GM12892 (cell line): Measurements from ENCODE around the gene INSYN2B.

ENCODE experiments used
- DNase-seq: peaks from one replicate; pipeline ENCODE4 v3.0.0; 2011; ENCODE audit not compliant: insufficient read length
- FAIRE-seq: peaks from 2 replicates; lab custom pipeline; 2011; peaks lifted over from hg19 to GRCh38; lab: Jason Lieb, UNC
- POLR2A ChIP-seq: IDR thresholded peaks from 2 replicates; pipeline ENCODE4 v1.6.1; 2011; ENCODE audit warnings: low read depth, low read length, control low read depth
- POLR2AphosphoS5 ChIP-seq: IDR thresholded peaks from 2 replicates; pipeline ENCODE4 v1.6.1; 2011; ENCODE audit warnings: low read depth, low read length, control low read depth
- TAF1 ChIP-seq: IDR thresholded peaks from 2 replicates; pipeline ENCODE4 v1.6.1; 2011; ENCODE audit warnings: low read depth, mild to moderate bottlenecking, control low read depth, low read length, borderline replicate concordance

INSYN2B gene

DNA sequence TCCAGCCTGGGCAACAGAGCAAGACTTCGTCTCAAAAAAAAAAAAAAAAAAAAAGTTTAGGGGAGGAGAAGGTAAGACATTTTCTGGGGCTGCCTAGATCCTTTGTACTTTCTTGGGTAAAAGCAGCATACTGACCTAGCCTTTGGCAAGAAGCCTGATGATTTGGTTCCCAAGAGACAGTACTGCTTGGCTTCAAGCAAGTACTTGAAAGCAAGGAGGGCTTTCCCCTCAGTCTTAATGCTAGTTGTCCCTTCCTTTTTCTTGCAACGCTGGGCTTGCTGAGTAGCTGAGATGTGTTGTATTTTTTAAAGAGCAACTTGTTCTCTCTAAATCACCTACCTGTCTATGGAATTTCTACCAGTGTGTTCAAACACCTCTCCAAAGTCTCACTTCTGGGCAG, 76.2 kb downstream of the INSYN2B start:
- DNase-seq (no peak), FAIRE-seq (peak; percentile 48)
- TF ChIP-seq TAF1 (no peak), POLR2A (no peak), POLR2AphosphoS5 (no peak)

DNA sequence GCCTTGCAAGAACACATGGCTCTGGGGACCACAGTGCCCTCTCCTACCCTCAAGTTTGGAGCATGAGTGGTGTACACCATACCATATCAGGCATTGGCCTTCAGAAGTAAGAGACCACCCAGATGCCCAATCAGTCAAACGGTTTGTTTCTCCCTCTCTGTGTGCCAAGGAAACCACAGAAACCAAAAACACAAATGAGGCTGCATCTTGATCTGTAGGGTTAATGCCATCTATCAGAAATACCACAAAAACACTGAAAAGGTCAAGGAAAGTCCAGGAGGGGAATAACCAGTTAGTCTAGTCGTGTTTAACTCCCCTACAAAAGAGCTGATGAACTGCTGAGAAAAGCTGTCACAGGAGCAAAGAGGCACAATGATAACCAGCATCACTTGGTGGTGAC, 78.4 kb downstream of the INSYN2B start:
- DNase-seq = no peak
- no peak for TF ChIP-seq POLR2A
- TF ChIP-seq POLR2AphosphoS5 = no peak
- FAIRE-seq = no peak

DNA sequence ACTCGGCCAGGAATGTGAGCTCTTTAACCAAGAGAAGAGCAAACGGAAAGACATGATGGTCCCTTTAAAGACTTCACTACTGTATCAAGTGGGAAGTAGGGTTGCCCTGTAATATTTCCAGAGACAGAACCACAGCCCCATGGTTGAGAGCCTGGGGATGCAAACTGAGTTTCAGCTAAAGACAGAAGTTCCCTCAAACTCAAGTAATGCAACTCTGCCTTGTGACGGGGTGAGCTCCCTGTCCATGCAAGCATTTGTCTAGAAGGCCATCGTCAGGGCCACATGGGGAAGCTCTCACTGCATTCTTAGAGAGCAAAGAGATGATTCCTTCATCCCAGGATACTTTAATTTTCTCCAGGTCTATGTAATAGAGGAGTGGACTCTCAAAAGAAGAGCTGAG, 82.8 kb downstream of the INSYN2B start:
- FAIRE-seq = no peak
- no peak for DNase-seq
- no peak for TF ChIP-seq POLR2A
- TF ChIP-seq TAF1 = no peak

DNA sequence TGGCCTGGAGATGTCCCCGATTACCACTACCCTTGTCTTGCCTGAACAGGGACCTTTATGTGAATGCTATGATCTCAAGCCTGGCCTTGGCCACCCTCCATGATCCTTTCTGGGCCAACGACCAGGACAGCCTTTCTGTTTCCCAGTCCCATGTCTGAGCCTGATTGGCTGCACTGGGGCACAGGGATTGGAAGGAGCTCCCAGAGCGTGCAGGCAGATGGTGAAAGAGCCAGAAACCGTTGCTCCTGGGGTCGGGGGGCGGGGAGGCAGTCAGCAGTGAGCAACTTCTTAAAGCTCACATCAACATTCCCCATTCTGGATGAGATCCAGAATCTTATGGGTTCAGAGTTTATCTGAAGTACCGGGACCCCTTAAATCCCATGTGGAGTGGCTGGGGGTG, 84.4 kb downstream of the INSYN2B start:
- no peak for DNase-seq
- TF ChIP-seq POLR2AphosphoS5 (no peak), POLR2A (no peak), TAF1 (no peak)
- FAIRE-seq = no peak

DNA sequence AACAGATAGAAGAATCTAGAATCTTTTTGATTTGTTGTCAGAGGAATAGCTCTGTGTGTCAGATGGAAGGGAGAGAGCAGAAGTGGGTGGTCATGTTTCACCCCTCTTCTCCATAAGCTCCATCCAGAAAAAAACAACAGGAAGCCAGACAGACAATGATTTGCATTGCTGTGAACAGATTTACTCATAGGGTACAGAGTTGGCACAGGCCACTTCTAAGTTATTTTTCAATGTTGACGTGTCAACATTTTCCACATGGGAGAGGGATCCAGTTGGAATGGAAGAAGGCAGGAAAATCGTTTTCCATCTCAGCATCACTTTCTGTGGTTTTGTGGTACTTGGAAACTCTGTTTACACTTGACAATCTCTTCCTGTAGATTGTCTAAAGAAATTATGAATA, 86.7 kb downstream of the INSYN2B start:
- TF ChIP-seq POLR2AphosphoS5 (no peak), TAF1 (no peak), POLR2A (no peak)
- DNase-seq (no peak), FAIRE-seq (no peak)

DNA sequence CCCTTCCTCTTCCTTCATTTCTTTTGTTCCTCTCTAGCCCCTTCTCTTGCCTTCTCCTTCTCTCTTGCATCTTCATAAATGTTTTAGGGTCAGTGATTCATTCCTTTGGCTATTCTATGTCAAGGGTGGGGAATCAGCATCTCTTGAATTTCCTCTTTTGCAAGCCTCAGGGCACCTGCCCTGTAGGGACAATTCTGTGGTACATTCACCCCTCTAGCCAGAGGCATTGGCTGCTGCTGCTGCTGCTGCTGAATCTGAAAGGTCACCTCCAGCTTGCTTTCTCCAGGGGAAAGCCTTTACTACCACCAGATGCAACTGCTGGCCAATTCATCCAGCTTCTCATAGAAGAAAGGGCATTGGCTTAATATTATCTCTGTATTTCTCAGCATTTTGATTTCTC, 87.3 kb downstream of the INSYN2B start:
- peak; percentile 27 for FAIRE-seq
- DNase-seq = no peak
- no peak for TF ChIP-seq POLR2AphosphoS5
- TF ChIP-seq TAF1 = no peak
- no peak for TF ChIP-seq POLR2A

DNA sequence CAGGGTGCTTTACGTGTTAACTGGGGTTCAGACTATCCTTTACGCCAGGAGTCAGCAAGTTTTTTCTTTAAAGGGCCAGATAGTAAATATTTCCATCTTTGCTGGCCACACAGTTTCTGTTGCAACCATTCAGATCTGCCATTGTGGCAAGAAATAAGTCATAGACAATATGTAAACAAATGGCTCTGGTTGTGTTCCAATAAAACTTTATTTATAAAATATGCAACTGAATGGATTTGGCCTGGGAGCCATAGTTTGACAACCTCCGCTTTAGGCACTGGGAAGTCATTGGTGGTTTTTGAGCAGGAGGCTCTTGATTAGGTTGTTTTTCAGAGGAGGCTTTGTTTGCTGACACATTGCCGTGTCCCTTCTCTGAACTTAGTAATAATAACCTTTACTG, 90.7 kb downstream of the INSYN2B start:
- TF ChIP-seq POLR2A (no peak), TAF1 (no peak), POLR2AphosphoS5 (no peak)
- no peak for FAIRE-seq
- no peak for DNase-seq

DNA sequence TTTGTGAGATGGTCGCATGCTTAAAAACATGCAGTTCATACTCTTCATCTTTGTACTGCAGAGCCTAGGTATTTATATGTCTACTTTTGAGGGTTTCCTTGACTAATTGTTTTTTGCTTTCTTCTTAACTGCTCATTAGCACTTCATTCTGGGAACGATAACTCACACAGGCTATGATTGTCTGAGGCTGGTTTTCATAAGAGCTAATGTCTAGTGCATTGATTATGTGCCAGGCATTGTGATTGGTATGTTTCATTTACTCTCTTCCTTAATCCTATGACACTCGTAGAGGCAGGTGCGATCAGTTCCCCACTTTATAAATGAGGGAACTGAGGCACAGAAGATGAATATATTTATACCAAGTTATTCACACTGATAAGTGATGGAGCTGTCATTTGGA, 93.6 kb downstream of the INSYN2B start:
- DNase-seq (no peak), FAIRE-seq (no peak)
- TF ChIP-seq POLR2A (no peak), POLR2AphosphoS5 (no peak), TAF1 (no peak)

DNA sequence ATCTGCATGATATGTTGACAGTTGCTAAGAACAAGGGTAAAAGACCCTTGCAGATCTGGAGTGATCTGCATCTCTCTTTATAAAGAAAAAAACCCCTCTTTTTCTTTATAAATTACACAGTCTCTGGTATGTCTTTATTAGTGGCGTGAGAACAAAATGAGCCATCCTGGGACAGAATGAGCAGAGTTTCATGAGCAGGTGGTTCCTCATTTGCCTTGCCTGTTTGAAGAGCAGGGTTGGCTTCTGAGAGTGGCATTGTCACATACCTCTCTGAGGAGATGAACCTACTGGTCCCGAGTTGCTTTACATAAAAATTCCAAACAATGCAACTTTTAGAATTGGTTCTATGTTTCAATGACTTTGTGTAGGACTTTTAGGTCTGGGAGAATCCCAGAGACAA, 94.3 kb downstream of the INSYN2B start:
- TF ChIP-seq TAF1 = no peak
- no peak for TF ChIP-seq POLR2AphosphoS5
- no peak for TF ChIP-seq POLR2A
- DNase-seq (no peak), FAIRE-seq (no peak)

DNA sequence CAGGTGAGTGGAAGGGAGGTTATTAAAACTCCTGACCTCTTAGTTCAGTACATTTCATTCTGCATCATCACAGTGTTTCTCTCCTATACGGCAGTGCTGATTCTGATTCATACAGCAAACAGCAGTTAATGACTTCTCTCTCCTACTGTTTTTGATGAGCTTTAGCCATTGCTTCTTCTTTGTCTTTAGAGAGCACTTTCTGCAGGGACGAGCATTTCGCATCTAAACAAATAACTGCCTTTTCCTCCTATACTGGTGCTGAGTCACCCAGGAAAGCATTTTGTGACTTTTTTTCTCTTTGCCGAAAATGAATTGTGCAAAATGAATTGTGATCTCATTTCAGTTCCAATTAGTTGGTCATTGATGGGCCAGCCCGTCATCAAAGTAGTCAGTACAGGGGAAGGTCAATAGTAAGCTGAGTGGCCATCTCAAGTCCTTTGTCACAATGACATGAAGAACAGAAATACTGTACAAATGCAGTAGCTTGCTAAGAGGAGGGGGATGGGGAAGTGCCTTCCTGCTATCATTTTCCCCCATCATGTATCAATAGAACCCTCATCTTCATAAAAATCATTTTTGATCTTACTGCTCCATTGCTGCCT, 98.5 kb downstream of the INSYN2B start:
- DNase-seq (no peak), FAIRE-seq (no peak)
- TF ChIP-seq POLR2A (no peak), TAF1 (no peak), POLR2AphosphoS5 (no peak)

DNA sequence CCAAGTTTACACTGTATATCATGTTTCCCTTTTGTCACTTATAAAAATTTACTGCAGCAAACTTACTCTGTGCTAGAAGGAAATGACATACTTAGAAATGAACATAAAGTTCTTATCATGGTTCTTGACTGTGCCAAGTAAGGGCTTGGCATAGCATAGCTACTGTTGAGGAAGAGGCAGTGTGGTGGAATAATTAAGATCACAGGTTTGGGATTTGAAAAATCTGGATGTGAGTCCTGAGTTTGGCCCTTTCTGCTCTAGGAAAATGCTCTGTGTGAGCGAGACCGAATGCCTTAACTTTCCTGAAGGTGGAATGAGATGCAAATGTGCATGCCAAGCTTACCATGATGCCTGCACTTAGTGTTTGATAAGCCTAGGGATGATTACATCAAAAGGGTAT, 99.5 kb downstream of the INSYN2B start:
- DNase-seq = no peak
- peak; percentile 40 for FAIRE-seq
- TF ChIP-seq TAF1 (no peak), POLR2AphosphoS5 (no peak), POLR2A (no peak)

DNA sequence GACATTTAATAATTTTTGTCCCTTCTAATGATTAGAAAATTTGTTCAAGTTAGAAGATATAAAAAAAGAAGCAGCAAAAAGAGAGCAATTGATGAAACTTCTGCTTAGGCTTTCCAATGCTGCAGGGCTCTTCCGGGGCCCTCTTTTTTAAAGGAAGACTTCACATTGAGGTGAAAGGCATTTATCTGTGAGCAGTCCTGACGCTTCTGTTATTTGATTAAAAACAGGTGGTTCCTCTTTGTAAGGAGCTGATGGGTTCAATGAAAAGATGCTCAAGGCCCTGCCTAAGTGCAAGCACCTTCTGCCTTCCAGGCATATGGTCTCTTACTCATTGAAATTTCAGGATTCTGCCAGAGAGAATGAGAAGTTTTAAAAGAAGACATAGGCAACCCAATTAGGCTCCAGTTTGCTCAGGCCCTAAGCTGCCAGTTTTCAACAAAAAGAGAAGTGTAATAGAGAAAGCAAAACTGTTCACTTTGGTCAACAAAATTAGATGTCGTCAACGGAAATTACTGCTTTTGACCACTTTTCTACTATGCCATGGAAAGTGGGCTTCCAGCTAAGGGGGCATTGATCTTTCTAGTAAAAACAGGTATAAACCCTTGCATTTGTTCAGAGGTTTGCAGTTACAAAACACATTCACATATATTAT, 100.2 kb downstream of the INSYN2B start:
- no peak for DNase-seq
- TF ChIP-seq POLR2A = no peak
- no peak for TF ChIP-seq POLR2AphosphoS5
- no peak for TF ChIP-seq TAF1

More for the DNA sequence above, 100.2 kb downstream of the INSYN2B start:
- peak; percentile 38 for FAIRE-seq
